Ovary (tissue), 3 donors: ENCODE data around the gene TPCN2.

Experiments
- CTCF ChIP-seq, 3 donors: fragments of 450-650 bp in 2 of 3; fragments of 200-600 bp in 1 of 3; IDR thresholded peaks; one replicate each; pipeline versions ENCODE4 v1.5.1 to v1.8.0; 2016 to 2022; ENCODE audit warnings: antibody characterized with exemption in 3 of 3, mild to moderate bottlenecking in 1 of 3
- POLR2A ChIP-seq: fragments of 450-650 bp; IDR thresholded peaks from one replicate; pipeline ENCODE4 v1.6.1; 2017; ENCODE audit warnings: antibody characterized with exemption, mild to moderate bottlenecking, moderate library complexity
- donor health status: DM: no; HTN: no; CAD: no.

- TF ChIP-seq CTCF (IDR thresholded peaks at IDR 0.05) = no peak
- TF ChIP-seq POLR2A = no peak
Measured at GRCh38 chr11:69053169-69053477, 4.4 kb downstream of the TPCN2 start.
